Adipocyte (in vitro differentiated cells): Measurements from ENCODE around the gene TPRA1.

Source experiments
- DNase-seq: peaks from one replicate; pipeline ENCODE4 v3.0.0-alpha.2; 2015; ENCODE audit warnings: low read depth
- H3K27me3 ChIP-seq: replicated peaks from 2 replicates; pipeline ENCODE4 v1.7.0; 2013; ENCODE audit warnings: mild to moderate bottlenecking, low read length, moderate library complexity; ENCODE audit not compliant: control insufficient read depth, insufficient read depth
- H3K36me3 ChIP-seq: 2 replicates; pipeline ENCODE4 v1.7.0; 2013; ENCODE audit warnings: low read length, mild to moderate bottlenecking, moderate library complexity; ENCODE audit not compliant: control insufficient read depth, insufficient read depth, severe bottlenecking
- H3K4me1 ChIP-seq: 2 replicates; pipeline ENCODE4 v1.7.0; 2013; ENCODE audit warnings: mild to moderate bottlenecking, low read length, moderate library complexity; ENCODE audit not compliant: control insufficient read depth, insufficient read depth
- H3K4me3 ChIP-seq: 2 replicates; pipeline ENCODE4 v1.7.0; 2013; ENCODE audit warnings: mild to moderate bottlenecking, low read length, moderate library complexity
- H3K9ac ChIP-seq: 2 replicates; pipeline ENCODE4 v1.7.0; 2013; ENCODE audit warnings: mild to moderate bottlenecking, low read length, moderate library complexity
- H3K9me3 ChIP-seq: 2 replicates; pipeline ENCODE4 v1.7.0; 2013; ENCODE audit warnings: mild to moderate bottlenecking, low read length, moderate library complexity; ENCODE audit not compliant: control insufficient read depth

The TPRA1 gene

GRCh38 chr3:127550468-127551157 lies 39.9 kb downstream of the TPRA1 start:
- Histone ChIP-seq H3K4me3 (no peak overlapping the region), H3K36me3 (no peaks in the 10 kb centered on the region), H3K4me1 (peaks cover 34% of the 10 kb centered on the region), H3K27me3 (peaks cover 12% of the 10 kb centered on the region), H3K9ac (no peak overlapping the region), H3K9me3 (no peaks in the 10 kb centered on the region)
- no peak for DNase-seq

DNA sequence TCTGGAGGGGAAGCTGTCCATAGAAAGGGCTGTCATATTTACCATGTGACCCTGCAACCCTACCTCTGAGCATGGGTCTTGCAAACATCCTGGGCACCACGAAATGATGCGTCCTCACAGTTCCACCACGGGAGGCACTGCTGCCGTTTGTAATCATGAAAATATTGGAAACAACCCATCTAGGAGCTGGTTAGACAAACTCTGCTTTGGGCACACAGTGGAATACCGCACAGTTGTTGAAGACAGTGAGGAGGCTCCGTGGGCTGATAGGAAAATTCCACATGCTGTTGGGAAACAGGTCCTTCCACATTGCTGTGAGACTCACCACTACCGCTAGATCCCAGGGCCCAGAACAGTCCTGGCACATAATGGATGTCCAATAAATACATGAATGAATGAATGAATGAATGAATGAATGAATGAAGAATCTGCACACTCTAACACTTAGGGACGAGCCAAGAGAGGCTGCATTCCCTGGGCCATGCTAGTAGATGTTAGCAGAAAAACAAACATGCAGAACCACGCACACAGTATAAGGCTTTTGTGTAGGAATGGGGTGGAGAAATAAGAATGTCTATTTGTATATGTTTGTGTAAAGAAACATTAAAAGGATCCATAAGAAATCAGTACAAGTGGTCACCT lies 40.6 kb downstream of the TPRA1 start:
- Histone ChIP-seq H3K36me3 (no peaks in the 10 kb centered on the region), H3K4me3 (no peak overlapping the region), H3K4me1 (peaks cover 34% of the 10 kb centered on the region), H3K27me3 (peaks cover 6% of the 10 kb centered on the region), H3K9me3 (no peaks in the 10 kb centered on the region), H3K9ac (no peak overlapping the region)
- no peak for DNase-seq

- peak overlapping the region; percentile 80 for H3K4me3 ChIP-seq
- H3K9ac ChIP-seq: peak overlapping the region; percentile 64
- peaks cover 6% of the 10 kb centered on the region for H3K27me3 ChIP-seq
- DNase-seq: peak; percentile 90
- H3K9me3 ChIP-seq: no peaks in the 10 kb centered on the region
- H3K4me1 ChIP-seq: peaks cover 21% of the 10 kb centered on the region
- no peaks in the 10 kb centered on the region for H3K36me3 ChIP-seq
Observed at GRCh38 chr3:127547761-127548605, 42.5 kb downstream of the TPRA1 start.

DNA sequence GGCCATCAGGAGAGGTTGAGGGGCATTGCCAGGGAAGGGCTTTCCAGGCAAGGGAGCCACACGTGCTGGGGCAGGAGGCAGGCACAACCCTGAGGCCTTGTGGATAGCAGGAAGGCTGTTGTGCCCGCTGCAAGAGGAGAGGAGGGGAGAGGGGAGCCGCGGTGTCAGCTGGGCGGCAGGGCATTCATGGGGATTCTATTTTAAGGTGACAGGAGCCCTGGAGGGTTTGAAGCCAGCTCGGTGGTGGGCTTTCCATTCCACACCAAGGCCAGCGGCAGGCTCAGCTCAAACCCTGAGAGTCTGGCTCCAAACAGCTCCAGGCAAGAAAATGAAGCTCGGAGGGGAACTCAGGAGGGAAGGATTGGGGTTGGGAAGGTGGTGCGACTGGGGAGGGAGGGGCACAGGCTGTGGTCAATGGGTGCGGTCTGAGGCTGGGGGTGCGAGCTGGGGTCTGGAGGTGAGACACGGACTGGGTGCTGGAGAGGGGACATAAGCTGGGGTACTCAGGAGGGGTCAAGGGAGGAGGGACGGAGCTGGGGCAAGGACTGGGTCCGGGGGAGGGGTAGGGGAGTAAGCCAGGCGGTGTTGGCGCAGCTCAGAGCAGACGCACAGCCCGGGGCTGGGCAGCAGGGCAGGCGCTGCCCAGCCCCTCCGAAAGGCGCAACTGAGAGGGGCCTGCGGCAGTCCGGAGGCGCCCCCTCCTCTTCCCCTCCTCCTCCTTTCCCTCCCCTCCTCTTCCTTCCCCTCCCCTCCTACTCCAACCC lies 43.4 kb downstream of the TPRA1 start:
- Histone ChIP-seq H3K9ac (no peak overlapping the region), H3K27me3 (peaks cover 6% of the 10 kb centered on the region), H3K36me3 (no peaks in the 10 kb centered on the region), H3K9me3 (no peaks in the 10 kb centered on the region), H3K4me1 (peaks cover 13% of the 10 kb centered on the region), H3K4me3 (no peak overlapping the region)
- peak; percentile 20 for DNase-seq

DNA sequence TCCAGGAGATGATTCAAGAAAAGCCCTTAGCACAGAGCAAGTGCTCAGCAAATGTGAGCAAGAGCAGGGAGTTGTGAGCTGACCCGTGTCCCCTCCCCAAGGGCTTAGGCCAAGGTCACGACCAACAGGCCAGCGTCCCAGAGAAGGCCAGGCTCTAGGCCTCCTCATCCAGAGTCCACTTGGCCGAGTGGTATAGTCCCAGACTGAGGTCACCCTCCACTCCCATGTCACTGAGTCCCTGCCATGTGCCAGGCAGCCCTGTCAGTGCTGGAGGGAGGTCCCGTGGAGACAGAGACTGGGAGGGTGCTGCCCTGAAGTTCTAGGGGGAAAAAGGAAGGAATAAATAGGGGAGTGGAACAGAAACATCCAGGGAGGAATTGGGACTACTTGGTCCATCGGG lies 44.0 kb downstream of the TPRA1 start:
- H3K36me3 ChIP-seq: no peaks in the 10 kb centered on the region
- no peak overlapping the region for H3K9ac ChIP-seq
- peaks cover 7% of the 10 kb centered on the region for H3K4me1 ChIP-seq
- H3K27me3 ChIP-seq: peaks cover 6% of the 10 kb centered on the region
- H3K4me3 ChIP-seq: no peak overlapping the region
- no peak for DNase-seq
- H3K9me3 ChIP-seq: no peaks in the 10 kb centered on the region

DNA sequence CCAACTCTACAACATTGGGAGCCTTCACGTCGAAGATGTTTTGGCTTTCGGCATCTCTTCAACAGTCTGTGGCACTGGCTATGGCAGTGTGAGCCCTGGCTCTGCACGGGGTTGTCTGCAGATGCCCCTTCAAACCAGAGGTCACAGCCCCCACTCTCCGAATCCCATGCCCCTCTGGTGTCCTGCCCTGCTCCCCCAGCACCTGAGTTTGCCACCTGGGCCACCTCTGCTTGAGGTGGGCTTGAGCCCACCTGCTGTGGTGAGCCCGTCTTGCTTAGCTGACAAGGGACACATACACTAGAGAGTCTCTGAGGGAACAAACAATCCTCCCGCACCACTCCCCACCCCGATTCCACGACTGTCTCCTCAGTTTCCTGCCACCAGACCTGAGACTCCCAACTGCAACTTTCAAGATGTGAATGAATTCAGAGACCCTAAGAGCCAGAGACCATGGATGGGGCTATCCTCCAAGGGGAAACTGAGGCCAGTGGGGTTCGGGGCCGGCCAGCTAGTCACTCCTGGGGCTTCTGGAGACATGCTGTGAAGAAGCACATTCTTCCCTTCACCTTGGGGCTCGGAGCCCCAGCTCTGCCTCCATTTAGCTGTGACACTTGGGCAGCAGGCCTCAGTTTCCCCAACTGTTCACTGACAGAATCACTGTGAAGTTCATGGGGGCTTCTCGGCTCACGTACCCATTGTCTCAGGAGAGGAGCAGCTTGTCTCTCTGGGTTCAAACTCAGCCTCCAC lies 44.6 kb downstream of the TPRA1 start:
- Histone ChIP-seq H3K9me3 (no peaks in the 10 kb centered on the region), H3K36me3 (no peaks in the 10 kb centered on the region), H3K9ac (no peak overlapping the region), H3K4me3 (no peak overlapping the region), H3K27me3 (peaks cover 5% of the 10 kb centered on the region), H3K4me1 (peaks cover 5% of the 10 kb centered on the region)
- no peak for DNase-seq

GRCh38 chr3:127545216-127545615 lies 45.3 kb downstream of the TPRA1 start:
- no peak overlapping the region for H3K9ac ChIP-seq
- peaks cover 7% of the 10 kb centered on the region for H3K27me3 ChIP-seq
- H3K4me3 ChIP-seq: no peak overlapping the region
- peaks cover 5% of the 10 kb centered on the region for H3K4me1 ChIP-seq
- H3K36me3 ChIP-seq: no peaks in the 10 kb centered on the region
- H3K9me3 ChIP-seq: no peaks in the 10 kb centered on the region
- no peak for DNase-seq

DNA sequence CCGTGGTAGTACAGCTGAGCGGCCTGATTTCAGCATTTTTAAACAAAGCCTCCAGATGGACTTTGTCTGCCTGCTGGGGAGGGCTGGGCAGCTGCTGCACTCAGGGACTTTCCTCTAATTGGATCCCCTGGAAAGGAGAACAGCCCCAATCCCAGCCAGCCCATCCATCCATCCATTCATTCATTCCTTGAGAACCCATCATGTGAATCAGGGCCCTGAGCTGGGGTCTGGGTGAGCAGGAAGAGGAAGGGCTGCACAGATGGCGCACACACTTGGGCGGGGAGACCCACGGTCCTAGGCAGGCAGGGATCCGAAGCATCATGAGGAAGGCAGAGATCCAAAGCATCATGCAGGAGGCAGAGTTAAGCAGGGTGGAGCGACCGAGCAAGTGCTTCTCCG lies 45.7 kb downstream of the TPRA1 start:
- Histone ChIP-seq H3K4me3 (no peak overlapping the region), H3K9ac (no peak overlapping the region), H3K36me3 (no peaks in the 10 kb centered on the region), H3K4me1 (peaks cover 5% of the 10 kb centered on the region), H3K27me3 (peaks cover 9% of the 10 kb centered on the region), H3K9me3 (no peaks in the 10 kb centered on the region)
- DNase-seq: no peak

DNA sequence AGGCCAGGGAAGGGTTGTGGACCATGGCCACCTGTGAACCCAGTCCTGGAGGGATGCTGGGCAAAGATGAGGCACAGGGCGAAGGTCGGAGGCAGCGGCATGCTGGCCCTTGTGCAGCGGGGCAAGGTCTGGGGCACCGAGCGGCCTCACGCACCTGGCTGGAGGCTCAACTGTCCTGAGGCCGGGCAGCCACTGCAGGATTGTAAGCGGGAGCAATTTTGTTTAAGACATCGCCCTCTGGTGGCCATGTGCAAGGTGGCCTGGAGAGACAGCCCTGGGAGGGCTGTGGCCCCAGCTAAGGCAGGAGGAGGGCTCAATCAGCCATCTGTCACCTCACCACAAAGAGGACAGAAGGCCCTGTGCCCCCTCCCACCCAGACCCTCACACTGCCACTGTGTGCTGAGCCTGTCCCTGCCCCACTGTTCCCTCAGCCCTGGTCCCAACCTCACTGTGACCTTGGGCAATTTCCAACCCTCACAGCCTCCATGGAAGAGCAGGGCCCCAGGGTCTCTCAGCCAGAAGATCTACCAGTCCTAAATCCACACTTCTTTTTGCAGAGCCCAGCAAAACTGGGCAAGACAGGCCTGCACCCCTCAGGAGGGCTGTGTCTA lies 46.2 kb downstream of the TPRA1 start:
- peaks cover 10% of the 10 kb centered on the region for H3K27me3 ChIP-seq
- H3K9ac ChIP-seq: no peak overlapping the region
- H3K4me3 ChIP-seq: no peak overlapping the region
- peaks cover 5% of the 10 kb centered on the region for H3K4me1 ChIP-seq
- peak; percentile 86 for DNase-seq
- no peaks in the 10 kb centered on the region for H3K9me3 ChIP-seq
- H3K36me3 ChIP-seq: no peaks in the 10 kb centered on the region

GRCh38 chr3:127543441-127543840 lies 47.1 kb downstream of the TPRA1 start:
- no peak overlapping the region for H3K4me3 ChIP-seq
- peaks cover 16% of the 10 kb centered on the region for H3K27me3 ChIP-seq
- H3K9ac ChIP-seq: no peak overlapping the region
- H3K9me3 ChIP-seq: no peaks in the 10 kb centered on the region
- peaks cover 5% of the 10 kb centered on the region for H3K4me1 ChIP-seq
- no peaks in the 10 kb centered on the region for H3K36me3 ChIP-seq
- no peak for DNase-seq
